NCI-H1436 treated with DMSO at 0.1 percent for 48 hours (cell line): ENCODE data around the gene DCUN1D4.
"Not testable (repeated sequence)": the region's sequence is repeated elsewhere in the genome, so short reads cannot be mapped to it uniquely, and the experiment has no call there.

Experiments
- DNase-seq: peaks from one replicate; lab custom pipeline; 2025; lab: John Stamatoyannopoulos, UW

DCUN1D4 gene

GRCh38 chr4:51855270-51855669 is 12.3 kb downstream of the DCUN1D4 start:
- DNase-seq, result no peak

DNA sequence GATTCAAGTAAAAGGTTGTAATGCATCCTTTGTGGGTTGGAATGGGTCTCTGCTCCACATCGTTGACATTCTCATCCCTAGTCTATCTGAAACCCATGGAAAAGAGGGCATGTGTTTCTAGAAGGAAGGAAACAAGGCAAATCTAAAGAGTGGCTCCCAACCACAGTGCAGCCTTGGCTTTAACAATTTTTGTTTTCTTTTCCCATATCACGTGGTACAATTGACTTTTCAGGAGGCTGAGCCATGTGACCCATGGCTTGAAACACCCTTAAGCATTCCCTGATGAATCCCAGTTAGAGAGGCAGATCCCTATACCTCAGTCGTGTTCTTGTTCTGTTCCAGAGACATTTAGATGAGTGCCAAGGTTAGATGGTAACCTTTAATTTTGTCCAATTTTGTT is 12.8 kb downstream of the DCUN1D4 start:
- no peak for DNase-seq

DNA sequence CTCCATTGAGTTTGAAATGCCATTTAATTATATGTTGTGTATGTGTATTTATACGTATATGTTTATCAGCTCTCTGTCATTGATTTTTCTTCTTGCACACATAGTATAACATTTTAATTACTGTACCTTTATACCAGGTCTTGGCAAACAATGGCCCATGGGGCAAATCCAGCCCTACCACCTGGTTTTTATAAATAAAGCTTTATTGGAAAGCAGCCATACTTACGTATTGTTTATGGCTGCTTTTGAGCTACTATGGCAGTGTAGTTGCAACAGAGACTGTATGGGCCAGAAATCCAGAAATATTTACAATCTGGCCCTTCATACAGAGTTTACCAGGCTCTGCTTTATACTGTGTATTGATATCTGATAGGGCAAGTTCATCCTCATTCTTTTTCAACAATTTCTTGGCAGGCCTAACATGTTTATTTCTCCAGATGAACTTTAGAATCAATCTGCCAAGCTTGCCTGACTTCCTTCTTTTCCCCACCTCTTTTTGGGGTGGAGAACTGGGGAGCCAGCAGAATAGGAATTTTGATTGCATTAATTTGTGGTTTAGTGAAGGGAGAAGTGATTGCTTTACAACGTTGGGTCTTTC is 15.8 kb downstream of the DCUN1D4 start:
- DNase-seq, result no peak

GRCh38 chr4:51859476-51860031 is 16.6 kb downstream of the DCUN1D4 start:
- DNase-seq, result no peak

GRCh38 chr4:51862199-51862598 is 19.2 kb downstream of the DCUN1D4 start:
- DNase-seq, result no peak

DNA sequence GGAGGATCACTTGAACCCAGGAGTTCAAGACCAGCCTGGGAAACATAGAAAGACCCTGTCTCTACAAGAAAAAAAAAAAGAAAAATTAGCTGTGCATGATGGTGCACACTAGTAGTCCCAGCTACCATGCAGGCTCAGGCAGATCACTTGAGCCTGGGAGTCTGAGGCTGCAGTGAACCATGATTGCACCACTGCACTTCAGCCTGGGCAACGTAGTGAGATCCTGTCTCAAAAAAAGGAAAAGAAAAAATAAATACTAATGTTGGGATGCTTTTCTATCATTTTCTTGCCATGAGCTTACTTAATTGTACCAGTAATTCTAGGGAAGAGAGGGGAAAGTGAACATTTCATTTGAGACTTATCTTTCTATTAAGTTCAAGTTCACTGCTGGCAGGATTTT is 19.8 kb downstream of the DCUN1D4 start:
- DNase-seq, result no peak

GRCh38 chr4:51865717-51866116 is 22.8 kb downstream of the DCUN1D4 start:
- DNase-seq, result no peak

- DNase-seq, result no peak
These were observed 23.9 kb downstream of the DCUN1D4 start for GRCh38 chr4:51866835-51867234.

DNA sequence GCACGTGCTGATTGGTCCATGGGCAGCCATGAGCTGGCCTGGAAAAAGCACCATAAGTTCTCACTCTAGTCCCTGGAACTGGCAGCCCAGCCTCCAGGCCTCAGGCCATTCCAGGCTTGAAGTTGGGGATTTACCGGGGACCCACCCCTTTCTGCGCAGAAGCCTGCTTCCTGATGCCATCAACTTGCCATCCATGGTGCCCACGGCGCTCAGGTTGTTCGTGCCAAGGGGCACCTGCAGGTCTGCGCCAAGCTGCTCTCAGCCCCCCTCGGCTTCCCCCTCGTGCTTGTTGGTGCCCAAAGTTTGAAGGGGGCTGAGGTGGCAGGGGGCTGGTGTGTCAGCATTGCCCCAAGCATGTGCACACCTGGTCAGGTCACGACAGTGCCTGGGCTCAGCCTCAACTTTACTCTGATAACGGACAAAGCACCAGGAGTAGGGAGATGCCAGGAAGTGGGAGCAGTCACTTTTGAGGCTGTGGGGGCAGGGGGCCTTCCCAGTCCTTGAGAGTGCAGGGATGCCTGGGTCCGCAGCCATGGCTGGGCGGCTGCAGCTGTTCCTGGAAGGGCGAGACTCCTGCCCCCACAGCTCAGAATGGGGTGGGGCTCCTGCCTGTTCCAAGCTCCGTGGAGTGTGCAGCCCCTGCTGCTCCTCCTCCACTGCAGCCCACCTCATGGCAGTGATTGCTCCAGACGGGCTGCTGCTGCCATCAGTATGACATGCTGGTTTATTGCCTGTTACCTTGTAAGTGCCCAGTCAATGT is 24.9 kb downstream of the DCUN1D4 start:
- no peak for DNase-seq

- no peak for DNase-seq
These were observed 25.5 kb downstream of the DCUN1D4 start for GRCh38 chr4:51868449-51868847.

DNA sequence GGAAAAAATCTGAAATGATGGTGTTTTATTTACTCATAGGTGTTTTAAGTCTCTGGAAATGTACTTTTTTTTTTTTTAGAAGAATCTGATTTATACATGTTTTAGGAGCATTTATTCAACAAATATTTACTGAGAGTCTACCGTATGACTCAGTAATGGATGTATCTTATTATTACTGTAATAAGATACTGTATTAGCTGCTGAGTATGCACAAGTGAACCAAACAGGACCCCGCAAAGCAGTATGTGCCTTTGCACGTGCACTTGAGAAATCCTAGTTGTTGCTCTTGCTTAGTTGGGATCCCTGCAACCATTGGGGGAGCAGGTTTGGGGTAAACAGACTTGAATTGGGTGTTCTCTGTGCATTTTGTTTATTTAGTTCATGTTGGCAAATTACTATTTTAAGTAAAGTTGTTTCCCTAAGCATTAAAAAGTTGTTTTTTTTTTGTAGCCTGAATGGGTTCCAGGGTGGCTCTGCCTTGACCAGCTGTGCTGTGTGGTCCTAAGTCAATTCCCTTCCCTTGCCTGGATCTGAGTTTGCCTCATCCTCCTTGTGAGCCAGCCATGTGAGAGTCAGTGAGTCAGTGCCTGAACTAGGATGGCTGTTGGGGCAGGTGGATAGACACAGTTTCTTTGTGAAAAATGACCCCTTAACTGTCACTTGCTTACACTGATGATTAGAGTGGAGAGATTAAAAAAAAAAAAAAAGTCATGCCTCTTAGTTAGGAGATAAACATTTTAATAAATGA is 27.7 kb downstream of the DCUN1D4 start:
- no peak for DNase-seq

DNA sequence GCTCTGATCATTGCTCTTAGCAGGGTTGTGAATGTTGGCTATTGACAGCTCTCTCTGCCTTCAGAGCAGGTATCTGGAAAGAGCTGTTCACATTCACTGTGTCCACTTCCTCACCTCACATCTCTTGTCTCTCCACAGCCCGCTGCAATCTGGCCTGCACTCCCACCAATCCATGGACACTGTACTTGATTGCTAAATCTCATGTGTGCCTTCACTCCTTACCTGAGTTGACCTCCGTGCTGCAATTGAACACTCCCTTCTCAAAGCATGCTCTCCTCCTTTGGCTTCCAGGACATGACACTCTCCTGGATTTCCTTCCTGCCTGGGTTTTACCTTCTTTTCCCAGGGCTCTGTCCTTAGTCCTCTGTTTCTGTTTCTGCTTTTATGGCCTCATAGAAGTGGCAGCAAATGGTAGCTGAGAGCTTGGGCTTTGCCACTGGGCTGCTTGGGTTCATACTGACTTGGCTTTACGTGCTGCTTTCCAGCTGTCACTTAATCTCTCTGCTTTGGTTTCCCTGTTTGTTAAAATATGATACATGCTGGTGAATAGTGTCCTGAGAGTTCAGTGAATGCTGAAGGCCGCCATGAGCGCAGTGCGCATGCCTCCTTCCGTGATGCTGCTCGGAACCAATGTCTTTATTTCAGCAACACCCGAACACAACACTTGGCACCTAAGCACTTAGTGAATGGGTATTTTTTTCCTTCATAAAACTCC is 29.5 kb downstream of the DCUN1D4 start:
- DNase-seq, result no peak

GRCh38 chr4:51874551-51874950 is 31.6 kb downstream of the DCUN1D4 start:
- DNase-seq, result no peak

- DNase-seq, result no peak
These were observed 35.5 kb downstream of the DCUN1D4 start for GRCh38 chr4:51878431-51878830.

GRCh38 chr4:51880016-51880915 is 37.3 kb downstream of the DCUN1D4 start:
- DNase-seq, result no peak

GRCh38 chr4:51884055-51884454 is 41.1 kb downstream of the DCUN1D4 start:
- DNase-seq, result no peak

- no peak for DNase-seq
These were observed 41.7 kb downstream of the DCUN1D4 start for GRCh38 chr4:51884606-51885005.

GRCh38 chr4:51885363-51885762 is 42.4 kb downstream of the DCUN1D4 start:
- DNase-seq, result no peak

- no peak for DNase-seq
These were observed 47.8 kb downstream of the DCUN1D4 start for GRCh38 chr4:51890760-51891159.

- not testable (repeated sequence) for DNase-seq
These were observed 50.4 kb downstream of the DCUN1D4 start for GRCh38 chr4:51893402-51893801.

- no peak for DNase-seq
These were observed 51.2 kb downstream of the DCUN1D4 start for GRCh38 chr4:51894059-51894645.
